ENCODE measurements around the gene RNASE3.
"Not testable (repeated sequence)": the region's sequence is repeated elsewhere in the genome, so short reads cannot be mapped to it uniquely, and the experiment has no call there.

Gene RNASE3
- total RNA-seq = 0 reads per million in 4 donors

- DNase-seq = not testable (repeated sequence)
Observed at GRCh38 chr14:20891126-20891825, at the start of gene RNASE3. Gene RNASE3 (plus strand): TSS chr14:20891385. CDS start chr14:20891687, 302 bp downstream.

GRCh38 chr14:20846560-20846959 lies 44.6 kb upstream of the RNASE3 start:
- DNase-seq = no peak

DNA sequence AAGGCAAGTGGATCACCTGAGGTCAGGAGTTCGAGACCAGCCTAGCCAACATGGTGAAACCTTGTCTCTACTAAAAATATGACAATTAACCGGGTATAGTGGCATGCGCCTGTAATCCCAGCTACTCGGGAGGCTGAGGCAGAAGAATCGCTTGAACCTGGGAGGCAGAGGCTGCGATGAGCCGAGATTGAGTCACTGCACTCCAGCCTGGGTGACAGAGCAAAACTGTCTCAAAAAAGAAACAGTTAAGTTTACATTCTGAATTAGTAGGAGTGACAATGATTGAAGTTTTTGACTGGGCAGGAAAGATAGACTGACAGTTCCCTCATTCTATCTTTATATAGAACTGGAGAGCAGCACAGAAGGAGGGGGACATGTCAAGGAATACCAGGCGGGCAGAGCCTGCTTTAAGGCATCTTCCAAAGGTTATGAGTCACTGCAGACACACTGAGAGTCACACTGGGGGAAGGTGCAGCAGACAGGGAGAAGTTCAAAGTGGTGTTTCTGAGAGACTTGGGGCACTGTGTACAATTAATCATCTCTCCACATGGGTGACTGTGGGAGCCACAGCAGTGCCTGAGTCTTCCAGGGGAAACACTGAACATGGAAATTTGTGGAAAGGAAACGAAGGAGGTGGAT lies 42.8 kb upstream of the RNASE3 start:
- no peak for DNase-seq

DNA sequence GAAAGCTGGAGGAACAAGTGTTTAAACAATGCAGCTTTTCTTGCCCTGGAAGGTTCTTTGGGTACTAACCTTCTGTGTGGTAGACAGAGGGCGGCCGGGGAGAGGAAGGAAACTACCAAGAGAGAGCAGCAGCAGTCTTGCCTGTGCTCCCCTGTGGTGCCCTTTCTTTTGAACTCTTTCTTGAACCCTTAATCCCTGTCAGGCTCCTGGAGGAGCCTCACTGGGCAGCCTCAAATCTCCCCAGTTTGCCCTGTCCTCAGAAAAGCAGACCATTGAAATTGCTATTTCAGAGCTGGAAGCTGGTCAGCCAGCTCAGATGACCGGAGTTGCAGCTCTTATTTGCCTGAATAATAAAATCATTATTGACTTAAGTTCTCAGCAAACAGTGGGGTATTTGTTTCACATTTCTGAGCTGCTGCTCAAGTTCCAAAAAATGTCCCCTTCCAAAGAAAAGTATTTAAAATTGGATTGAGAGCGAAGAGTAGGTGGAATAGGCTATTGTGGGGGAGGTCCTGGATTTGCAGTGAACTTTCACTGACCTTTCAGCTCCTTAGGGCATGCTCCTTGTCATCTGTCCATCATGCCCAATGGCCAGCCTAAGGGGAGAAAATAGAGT lies 42.1 kb upstream of the RNASE3 start:
- DNase-seq = no peak

- DNase-seq = no peak
Observed at GRCh38 chr14:20853042-20853441, 38.1 kb upstream of the RNASE3 start.

- peak in 4 of 5 donors; percentile 10 to 68 (median 22) for DNase-seq
Observed at GRCh38 chr14:20855652-20856291, 35.4 kb upstream of the RNASE3 start.

DNA sequence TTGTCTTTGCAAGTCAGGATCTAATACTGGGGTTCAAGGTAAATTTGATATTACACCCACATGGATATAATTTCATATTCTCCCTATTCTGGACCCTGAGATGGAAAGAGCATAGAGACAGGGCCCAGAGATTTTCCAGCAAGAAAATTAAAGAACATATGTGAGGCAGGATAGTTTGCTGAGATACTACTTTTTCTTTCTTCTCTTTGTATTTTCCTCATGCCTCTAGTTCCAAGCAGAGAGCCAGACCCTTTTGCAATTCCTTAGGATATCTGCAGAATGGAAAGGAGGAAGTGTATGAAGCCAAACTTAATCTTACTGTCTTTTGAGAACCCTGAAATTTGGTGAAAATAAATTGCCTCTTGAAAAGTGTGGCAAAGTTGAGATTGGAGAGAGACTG lies 34.0 kb upstream of the RNASE3 start:
- DNase-seq = no peak

DNA sequence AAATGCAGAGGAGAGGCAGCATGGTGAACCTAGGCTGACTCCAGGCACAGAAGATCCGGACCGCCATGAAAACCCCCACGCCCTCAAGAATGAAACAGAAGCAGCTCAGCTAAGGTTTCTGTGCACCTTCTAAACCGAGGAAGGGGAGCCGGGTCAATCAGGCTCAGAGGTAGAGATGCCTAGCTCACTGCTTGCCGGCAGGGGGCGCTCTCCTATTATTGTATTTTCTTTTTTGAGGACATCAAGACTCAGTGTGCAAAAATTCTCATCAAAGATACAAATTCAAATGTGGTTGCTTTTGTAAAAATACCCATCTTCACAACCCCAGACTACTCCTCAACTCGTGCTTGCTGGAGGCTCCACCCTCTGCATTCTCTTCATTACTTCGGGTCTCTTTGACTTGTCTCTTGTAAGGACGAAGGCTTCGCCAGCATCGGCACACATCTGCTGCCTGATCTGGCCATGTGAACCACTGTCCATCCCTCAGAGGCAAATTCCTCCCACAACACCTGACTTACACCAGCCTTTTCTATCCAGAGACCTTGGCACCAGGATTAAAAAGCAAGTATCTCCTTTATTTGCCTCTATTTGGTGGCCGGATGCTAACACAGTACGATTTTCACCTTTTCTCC lies 33.4 kb upstream of the RNASE3 start:
- peak; percentile 48 to 80 (median 61) for DNase-seq

DNA sequence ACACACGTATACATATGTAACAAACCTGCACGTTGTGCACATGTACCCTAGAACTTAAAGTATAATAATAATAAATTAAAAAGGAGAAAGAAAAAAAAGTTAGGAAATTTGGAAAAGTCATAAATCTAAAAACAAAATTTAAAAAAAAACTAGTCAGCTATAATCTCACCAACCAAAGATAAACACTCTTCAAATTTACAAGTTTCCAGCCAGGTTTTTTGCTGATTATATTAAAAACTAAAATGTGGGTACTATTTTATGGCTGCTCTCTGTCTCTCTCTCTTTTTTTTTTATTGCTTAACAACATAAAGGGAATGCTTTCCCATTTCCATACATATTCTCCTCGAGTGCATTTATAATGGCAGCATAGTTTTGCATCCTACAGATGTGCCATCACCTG lies 25.0 kb upstream of the RNASE3 start:
- no peak for DNase-seq

GRCh38 chr14:20866963-20867362 lies 24.2 kb upstream of the RNASE3 start:
- no peak for DNase-seq

- peak; percentile 45 to 77 (median 60) for DNase-seq
Observed at GRCh38 chr14:20873370-20874177, 17.6 kb upstream of the RNASE3 start.

DNA sequence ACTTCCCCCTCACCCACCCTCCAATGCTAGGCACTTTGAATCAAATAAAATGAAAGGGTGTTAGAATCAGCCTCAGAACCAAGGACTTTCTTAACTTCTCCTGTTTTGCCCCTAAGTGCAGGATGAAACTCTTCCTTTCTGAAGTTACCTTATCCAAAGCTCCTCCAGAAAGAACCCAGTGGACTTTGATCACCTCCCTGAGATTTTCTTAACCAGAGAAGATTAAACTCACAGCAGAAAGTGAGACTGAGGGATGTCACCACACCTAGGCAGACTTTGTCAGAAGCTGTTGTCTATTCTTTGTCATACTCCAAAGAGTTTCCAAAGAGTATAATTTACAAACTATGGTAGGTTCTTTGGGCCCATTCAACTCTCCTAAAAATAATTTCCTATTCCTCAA lies 14.2 kb upstream of the RNASE3 start:
- DNase-seq = no peak

DNA sequence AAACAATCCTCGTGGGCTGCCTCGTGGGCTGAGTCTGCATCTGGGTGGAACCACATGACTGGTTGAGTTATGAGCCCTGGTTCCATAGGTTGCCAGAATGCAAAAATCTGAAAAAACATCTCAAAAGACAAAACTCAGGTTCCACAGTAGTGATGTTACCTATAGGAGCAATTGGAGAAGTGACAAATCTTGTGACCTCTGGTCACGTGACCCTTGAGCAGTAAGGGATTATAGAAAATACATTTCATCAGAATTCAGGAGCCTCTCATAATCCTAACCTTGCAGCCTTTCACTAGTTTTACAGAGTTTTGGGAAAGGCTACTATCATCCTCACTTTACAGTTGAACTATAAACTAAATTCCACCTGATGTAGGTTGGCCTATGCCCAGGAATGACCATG lies 12.5 kb upstream of the RNASE3 start:
- DNase-seq = no peak

- not testable (repeated sequence) for DNase-seq
Observed at GRCh38 chr14:20881229-20881628, 10.0 kb upstream of the RNASE3 start.

GRCh38 chr14:20882787-20883186 lies 8.4 kb upstream of the RNASE3 start:
- DNase-seq = not testable (repeated sequence)

- not testable (repeated sequence) for DNase-seq
Observed at GRCh38 chr14:20888411-20888810, 2.8 kb upstream of the RNASE3 start.

GRCh38 chr14:20895322-20895721 lies 4.1 kb downstream of the RNASE3 start:
- DNase-seq = not testable (repeated sequence)

- DNase-seq = no peak
Observed at GRCh38 chr14:20904393-20905029, 13.3 kb downstream of the RNASE3 start.

DNA sequence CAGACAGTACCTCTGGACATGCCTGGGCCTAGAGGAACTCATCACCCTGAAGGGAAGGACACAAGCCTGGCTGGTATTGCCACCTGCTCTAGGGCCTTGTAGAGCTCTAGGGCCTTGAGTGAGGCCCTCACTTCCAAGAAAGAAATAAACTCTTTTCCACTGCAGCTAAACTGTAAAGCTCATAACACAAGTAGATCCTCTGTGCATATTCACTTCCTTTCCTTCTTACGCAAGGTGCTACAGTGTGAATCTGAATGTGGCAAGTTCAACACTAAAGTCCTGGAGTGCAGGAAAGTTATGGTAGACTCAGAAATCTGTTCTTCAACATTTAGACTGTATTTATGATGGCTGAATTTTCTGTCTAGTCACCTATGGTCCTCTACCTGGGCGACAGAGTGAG lies 14.5 kb downstream of the RNASE3 start:
- no peak for DNase-seq

GRCh38 chr14:20907214-20907613 lies 16.0 kb downstream of the RNASE3 start:
- DNase-seq = no peak

GRCh38 chr14:20910822-20911221 lies 19.6 kb downstream of the RNASE3 start:
- not testable (repeated sequence) for DNase-seq
